CD4-positive, alpha-beta memory T cell (primary cell): ENCODE results near the gene DAG1. TPM values are rescaled to one million over a fixed set of nuclear protein-coding genes. Genes with fewer than 3 reads are reported as not detected.
A peak's percentile ranks its signal among the peaks of the same experiment; 100 is the strongest.

ENCODE experiments used
- CTCF ChIA-PET: fragments of 350-600 bp; sonication (Branson Sonifier 250); formaldehyde crosslinking; loops from one replicate; lab custom pipeline; 2021; ENCODE audit warnings: inconsistent platforms; ENCODE audit not compliant: partially characterized antibody; lab: Charles Lee
- POLR2A ChIA-PET: fragments of 350-600 bp; sonication (Branson Sonifier 250); formaldehyde crosslinking; loops from one replicate; lab custom pipeline; 2021; ENCODE audit not compliant: partially characterized antibody; lab: Charles Lee
- DNase-seq, 5 donors: peaks; one replicate each; pipeline versions ENCODE4 v3.0.0 to v3.0.0-alpha.2; 2020 to 2022; ENCODE audit warnings: mixed read lengths in 1 of 5
- H3K27ac ChIP-seq: one replicate; pipeline ENCODE4 v1.7.0; 2013; ENCODE audit warnings: low read depth, low read length
- H3K27me3 ChIP-seq: 2 replicates; pipeline ENCODE4 v1.7.0; 2013; ENCODE audit warnings: mild to moderate bottlenecking, low read length, moderate library complexity; ENCODE audit not compliant: insufficient read depth
- H3K36me3 ChIP-seq: 2 replicates; pipeline ENCODE4 v1.7.0; 2013; ENCODE audit warnings: mild to moderate bottlenecking, low read length, moderate library complexity; ENCODE audit not compliant: insufficient read depth
- H3K4me1 ChIP-seq: 2 replicates; pipeline ENCODE4 v1.7.0; 2013; ENCODE audit warnings: mild to moderate bottlenecking, low read length, moderate library complexity; ENCODE audit not compliant: insufficient read depth
- H3K4me3 ChIP-seq, 2 donors: one replicate each; pipeline ENCODE4 v1.7.0; 2013; ENCODE audit warnings: low read length in 2 of 2, mild to moderate bottlenecking in 1 of 2
- H3K9me3 ChIP-seq, 2 donors: one replicate each; pipeline ENCODE4 v1.7.0; 2013; ENCODE audit warnings: low read length in 2 of 2, control low read depth in 1 of 2; ENCODE audit not compliant: control insufficient read depth in 1 of 2
- H3K27ac Mint-ChIP-seq, 7 donors: one replicate each; pipeline ENCODE4 v1.8.0; 2020 to 2021; ENCODE audit warnings: mixed read lengths in 7 of 7, mild to moderate bottlenecking in 6 of 7, inconsistent platforms in 3 of 7, moderate library complexity in 3 of 7
- H3K27me3 Mint-ChIP-seq, 2 donors: one replicate each; pipeline ENCODE4 v1.8.0; 2020 to 2021; ENCODE audit warnings: mixed read lengths in 2 of 2
- H3K36me3 Mint-ChIP-seq, 2 donors: one replicate each; pipeline ENCODE4 v1.8.0; 2020 to 2021; ENCODE audit warnings: mixed read lengths in 2 of 2, inconsistent platforms in 1 of 2, mild to moderate bottlenecking in 1 of 2
- H3K4me1 Mint-ChIP-seq, 4 donors: one replicate each; pipeline ENCODE4 v1.8.0; 2020 to 2021; ENCODE audit warnings: mixed read lengths in 4 of 4, mild to moderate bottlenecking in 1 of 4
- H3K4me3 Mint-ChIP-seq, 8 donors: one replicate each; pipeline ENCODE4 v1.8.0; 2020 to 2021; ENCODE audit warnings: mixed read lengths in 8 of 8, mild to moderate bottlenecking in 7 of 8, moderate library complexity in 6 of 8, inconsistent platforms in 3 of 8
- H3K9me3 Mint-ChIP-seq, 8 donors: one replicate each; pipeline ENCODE4 v1.8.0; 2020 to 2021; ENCODE audit warnings: mixed read lengths in 8 of 8, mild to moderate bottlenecking in 5 of 8, inconsistent platforms in 3 of 8, moderate library complexity in 1 of 8
- intact Hi-C: fragments of 100-400 bp; cut with micrococcal nuclease; formaldehyde crosslinking; loops from one replicate; pipeline ENCODE4 v1.15.1; 2023
- polyA plus RNA-seq, 2 donors: library from polyadenylated mRNA; unstranded; fragments of 300-500 nt; fragmentation: Illumina TruSeq; gene quantifications; one replicate each; pipeline ENCODE4 v1.2.3, GENCODE V29; 2021
- total RNA-seq, 2 experiments: library from RNA; stranded (reverse); gene quantifications; one replicate each; pipeline ENCODE4 v1.2.3, GENCODE V29; 2021

DAG1 gene
- total and polyA plus RNA-seq, 4 experiments from 2014 or later = 2.7 to 18.0 (median 10.2) TPM

DNA sequence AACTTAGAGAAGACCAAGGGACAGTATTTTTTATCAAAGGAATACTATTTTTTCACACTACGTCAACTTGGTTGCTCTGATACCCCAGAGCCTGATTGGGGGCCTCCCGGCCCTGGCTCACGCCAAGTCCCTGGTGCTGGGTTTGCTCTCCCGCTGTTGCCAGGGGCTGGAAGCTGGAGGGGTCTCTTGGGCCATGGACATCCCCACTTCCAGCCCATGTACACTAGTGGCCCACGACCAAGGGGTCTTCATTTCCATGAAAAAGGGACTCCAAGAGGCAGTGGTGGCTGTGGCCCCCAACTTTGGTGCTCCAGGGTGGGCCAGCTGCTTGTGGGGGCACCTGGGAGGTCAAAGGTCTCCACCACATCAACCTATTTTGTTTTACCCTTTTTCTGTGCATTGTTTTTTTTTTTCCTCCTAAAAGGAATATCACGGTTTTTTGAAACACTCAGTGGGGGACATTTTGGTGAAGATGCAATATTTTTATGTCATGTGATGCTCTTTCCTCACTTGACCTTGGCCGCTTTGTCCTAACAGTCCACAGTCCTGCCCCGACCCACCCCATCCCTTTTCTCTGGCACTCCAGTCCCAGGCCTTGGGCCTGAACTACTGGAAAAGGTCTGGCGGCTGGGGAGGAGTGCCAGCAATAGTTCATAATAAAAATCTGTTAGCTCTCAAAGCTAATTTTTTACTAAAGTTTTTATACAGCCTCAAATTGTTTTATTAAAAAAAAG is 63.9 kb downstream of the DAG1 start:
- no peaks in the 10 kb centered on the region for H3K9me3 ChIP-seq
- no peak overlapping the region for H3K4me3 ChIP-seq
- H3K27ac Mint-ChIP-seq = no peak overlapping the region
- intact Hi-C loops = no loop called here
- H3K36me3 ChIP-seq = peaks cover 22% of the 10 kb centered on the region
- no peak overlapping the region for H3K4me3 Mint-ChIP-seq
- no peaks in the 10 kb centered on the region for H3K27me3 ChIP-seq
- no peaks in the 10 kb centered on the region for H3K27me3 Mint-ChIP-seq
- CTCF ChIA-PET = interaction anchor here (0.6 to 1.3 kb wide), 3 partner anchors 138 to 203 kb away, joined by 3 to 4 read pairs (median 4); no protein-coding TSS in a partner anchor
- DNase-seq = no peak
- peaks cover 0 to 6% (median 0%) of the 10 kb centered on the region in 4 donors for H3K4me1 Mint-ChIP-seq
- no peaks in the 10 kb centered on the region for H3K4me1 ChIP-seq
- H3K9me3 Mint-ChIP-seq = no peaks in the 10 kb centered on the region
- H3K27ac ChIP-seq = no peak overlapping the region
- POLR2A ChIA-PET = no interaction called here
- H3K36me3 Mint-ChIP-seq = peaks cover 18 to 35% of the 10 kb centered on the region in 2 donors

DNA sequence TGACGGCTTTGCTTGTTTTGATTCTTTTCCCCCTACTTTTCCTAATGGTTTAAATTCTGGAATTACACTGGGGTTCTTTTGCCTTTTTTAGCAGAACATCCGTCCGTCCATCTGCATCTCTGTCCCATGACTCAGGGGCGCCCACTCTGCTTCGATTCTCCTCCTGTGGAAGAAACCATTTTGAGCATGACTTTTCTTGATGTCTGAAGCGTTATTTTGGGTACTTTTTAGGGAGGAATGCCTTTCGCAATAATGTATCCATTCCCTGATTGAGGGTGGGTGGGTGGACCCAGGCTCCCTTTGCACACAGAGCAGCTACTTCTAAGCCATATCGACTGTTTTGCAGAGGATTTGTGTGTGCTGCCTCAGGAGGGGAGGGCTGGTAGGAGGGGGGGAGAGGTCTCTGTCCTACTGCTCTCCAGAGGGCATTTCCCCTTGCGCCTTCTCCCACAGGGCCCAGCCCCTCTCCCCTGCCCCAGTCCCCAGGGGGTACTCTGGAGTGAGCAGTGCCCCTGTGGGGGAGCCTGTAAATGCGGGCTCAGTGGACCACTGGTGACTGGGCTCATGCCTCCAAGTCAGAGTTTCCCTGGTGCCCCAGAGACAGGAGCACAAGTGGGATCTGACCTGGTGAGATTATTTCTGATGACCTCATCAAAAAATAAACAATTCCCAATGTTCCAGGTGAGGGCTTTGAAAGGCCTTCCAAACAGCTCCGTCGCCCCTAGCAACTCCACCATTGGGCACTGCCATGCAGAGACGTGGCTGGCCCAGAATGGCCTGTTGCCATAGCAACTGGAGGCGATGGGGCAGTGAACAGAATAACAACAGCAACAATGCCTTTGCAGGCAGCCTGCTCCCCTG is 64.7 kb downstream of the DAG1 start:
- intact Hi-C loops = no loop called here
- no peaks in the 10 kb centered on the region for H3K27me3 Mint-ChIP-seq
- H3K4me1 ChIP-seq = peaks cover 3% of the 10 kb centered on the region
- H3K36me3 Mint-ChIP-seq = peaks cover 18 to 32% of the 10 kb centered on the region in 2 donors
- H3K27ac Mint-ChIP-seq = no peak overlapping the region
- CTCF ChIA-PET = no interaction called here
- no peaks in the 10 kb centered on the region for H3K9me3 ChIP-seq
- peaks cover 22% of the 10 kb centered on the region for H3K36me3 ChIP-seq
- H3K4me3 Mint-ChIP-seq = no peak overlapping the region
- H3K4me1 Mint-ChIP-seq = peaks cover 0 to 7% (median 2%) of the 10 kb centered on the region in 4 donors
- no peak overlapping the region for H3K27ac ChIP-seq
- POLR2A ChIA-PET = no interaction called here
- H3K27me3 ChIP-seq = no peaks in the 10 kb centered on the region
- H3K4me3 ChIP-seq = no peak overlapping the region
- no peaks in the 10 kb centered on the region for H3K9me3 Mint-ChIP-seq
- DNase-seq = no peak

DNA sequence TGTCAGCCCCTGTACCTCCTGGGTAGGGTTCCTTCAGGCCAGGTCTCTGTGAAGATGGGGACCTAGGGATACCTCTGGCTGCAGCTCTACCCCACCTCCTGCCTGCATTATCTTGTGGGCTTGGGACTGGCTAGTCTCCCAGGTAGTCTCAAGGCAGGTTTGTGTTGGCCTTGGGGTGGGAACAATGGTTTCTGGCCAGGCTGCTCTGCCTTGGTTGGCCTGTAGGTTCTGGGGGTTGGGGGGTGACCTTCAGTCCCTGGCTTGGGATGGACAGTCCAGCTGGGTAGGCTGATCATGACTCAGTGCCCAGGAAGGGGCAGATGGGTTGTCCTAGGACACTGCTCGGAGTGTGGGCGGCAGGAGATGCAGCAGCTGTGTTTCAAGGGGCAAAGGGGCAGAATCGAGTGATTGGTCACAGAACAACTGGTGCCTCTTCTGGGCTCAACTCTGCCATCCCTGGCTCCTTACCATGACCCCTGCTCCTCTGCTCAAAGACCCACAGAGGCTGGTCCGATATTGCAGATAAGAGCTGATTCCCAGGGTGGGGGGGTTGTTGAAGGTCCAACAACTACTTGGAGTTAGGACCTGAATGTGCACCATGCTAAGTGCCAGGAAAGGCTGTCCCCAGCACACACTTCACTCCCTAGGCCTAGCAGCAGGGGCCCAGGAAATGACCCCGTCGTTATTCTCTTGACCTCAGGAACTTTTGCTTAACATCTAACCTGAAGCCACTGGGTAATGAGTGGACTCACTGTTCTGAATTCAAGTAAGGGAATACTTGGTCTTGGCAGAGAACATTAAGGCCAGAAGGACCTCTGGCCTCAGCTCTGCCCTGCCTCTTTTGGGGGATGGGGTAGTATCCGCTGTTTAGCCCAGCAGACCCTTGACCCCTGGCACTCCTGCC is 66.2 kb downstream of the DAG1 start:
- DNase-seq = no peak
- H3K9me3 Mint-ChIP-seq = no peaks in the 10 kb centered on the region
- H3K36me3 Mint-ChIP-seq = peaks cover 6 to 19% of the 10 kb centered on the region in 2 donors
- peaks cover 11% of the 10 kb centered on the region for H3K4me1 ChIP-seq
- no peaks in the 10 kb centered on the region for H3K27me3 ChIP-seq
- H3K9me3 ChIP-seq = no peaks in the 10 kb centered on the region
- CTCF ChIA-PET = interaction anchor here (1.0 to 6.4 kb wide), 6 partner anchors 10 to 303 kb away, joined by 3 to 319 read pairs (median 8); no protein-coding TSS in a partner anchor
- no peaks in the 10 kb centered on the region for H3K27me3 Mint-ChIP-seq
- peaks cover 2 to 8% (median 4%) of the 10 kb centered on the region in 4 donors for H3K4me1 Mint-ChIP-seq
- H3K4me3 ChIP-seq = no peak overlapping the region
- H3K27ac Mint-ChIP-seq = peak overlapping the region in 1 of 7 donors; percentile 17
- no peak overlapping the region for H3K27ac ChIP-seq
- no peak overlapping the region for H3K4me3 Mint-ChIP-seq
- POLR2A ChIA-PET = interaction anchor here (0.5 to 5.6 kb wide), 3 partner anchors 15 to 204 kb away, joined by 3 to 85 read pairs (median 7); partner anchors contain the start of gene APEH
- intact Hi-C loops = no loop called here
- peaks cover 17% of the 10 kb centered on the region for H3K36me3 ChIP-seq

DNA sequence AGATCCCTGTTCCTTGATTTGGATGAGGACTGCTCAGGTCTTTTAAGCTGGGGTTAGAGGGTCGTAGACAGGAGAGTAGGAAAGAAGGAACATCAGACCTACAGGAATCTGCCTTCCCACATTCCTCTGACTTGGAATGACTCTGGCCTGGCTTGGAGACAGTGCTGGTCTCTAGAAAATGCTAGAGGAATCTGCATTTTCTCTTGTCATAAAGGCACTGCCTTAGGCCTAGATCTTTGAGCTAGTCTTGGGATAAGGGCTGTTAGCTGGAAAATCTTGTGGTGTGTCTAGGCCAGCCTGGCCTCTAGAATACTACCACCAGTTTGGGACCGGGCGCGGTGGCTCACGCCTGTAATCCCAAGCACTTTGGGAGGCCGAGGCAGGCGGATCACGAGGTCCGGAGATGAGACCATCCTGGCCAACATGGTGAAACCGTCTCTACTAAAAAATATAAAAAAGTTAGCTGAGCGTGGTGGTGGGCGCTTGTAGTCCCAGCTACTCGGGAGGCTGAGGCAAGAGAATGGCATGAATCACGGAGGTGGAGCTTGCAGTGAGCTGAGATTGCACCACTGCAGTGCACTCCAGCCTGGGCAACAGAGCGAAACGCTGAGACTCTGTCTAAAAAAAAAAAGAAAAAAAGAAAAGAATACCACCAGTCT is 66.9 kb downstream of the DAG1 start:
- H3K4me3 ChIP-seq = no peak overlapping the region
- Mint-ChIP-seq H3K27ac (no peak overlapping the region), H3K36me3 (peaks cover 1 to 11% of the 10 kb centered on the region in 2 donors), H3K4me1 (peaks cover 2 to 8% (median 4%) of the 10 kb centered on the region in 4 donors), H3K9me3 (no peaks in the 10 kb centered on the region), H3K27me3 (no peaks in the 10 kb centered on the region), H3K4me3 (no peak overlapping the region)
- no peak for DNase-seq
- ChIA-PET CTCF (interaction anchor here (0.9 to 6.4 kb wide), 7 partner anchors 9 to 302 kb away, joined by 3 to 319 read pairs (median 7); no protein-coding TSS in a partner anchor), POLR2A (interaction anchor here (1.1 to 5.6 kb wide), 2 partner anchors 14 to 135 kb away, joined by 7 to 85 read pairs; partner anchors contain the start of gene APEH)
- no peaks in the 10 kb centered on the region for H3K27me3 ChIP-seq
- no peak overlapping the region for H3K27ac ChIP-seq
- peaks cover 9% of the 10 kb centered on the region for H3K36me3 ChIP-seq
- no peaks in the 10 kb centered on the region for H3K9me3 ChIP-seq
- peaks cover 11% of the 10 kb centered on the region for H3K4me1 ChIP-seq
- intact Hi-C loops = no loop called here

DNA sequence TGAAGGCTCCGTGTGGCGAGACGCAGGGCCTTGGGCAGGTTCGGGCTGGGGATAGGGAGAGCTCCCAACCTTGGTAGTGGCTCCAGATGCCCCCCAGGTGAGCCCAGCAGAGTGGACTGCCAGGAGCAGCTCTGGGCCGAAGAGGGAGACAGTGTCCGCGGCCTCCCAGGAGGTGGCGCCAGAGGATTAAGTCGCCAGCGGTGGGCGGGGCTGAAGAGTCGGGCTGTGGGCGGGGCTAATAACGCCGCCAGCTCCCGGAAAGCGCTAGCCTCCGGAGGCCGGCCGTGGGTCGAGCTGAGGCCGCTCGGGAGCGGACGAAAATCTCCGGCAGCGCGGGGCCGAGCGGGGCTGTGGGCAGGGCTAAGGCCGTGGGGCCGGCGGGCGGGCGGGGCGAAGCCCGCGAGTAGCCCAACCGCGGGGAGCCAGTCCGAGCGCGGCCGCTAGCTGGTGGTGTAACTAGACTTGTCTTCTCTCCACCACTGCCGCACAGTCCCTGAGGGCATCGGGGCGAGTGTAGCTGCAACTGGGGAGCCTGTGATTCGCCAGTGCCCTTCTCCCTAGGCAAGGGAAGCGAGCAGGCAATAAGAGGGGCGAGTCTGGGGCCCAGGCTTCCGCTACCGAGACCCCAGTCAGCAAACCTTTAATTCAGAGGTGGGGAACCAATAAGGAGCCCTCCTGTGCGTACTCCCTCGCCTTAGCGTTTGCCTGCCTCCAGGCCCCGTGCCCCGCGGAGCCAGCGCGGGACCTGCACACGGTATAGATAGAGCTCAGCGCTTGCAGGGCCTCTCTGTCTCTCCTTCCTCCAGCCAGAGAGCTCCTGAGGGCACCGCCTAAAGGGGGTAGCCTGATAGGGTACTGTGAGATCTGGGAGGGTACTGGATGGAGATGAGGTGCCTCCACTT is 69.8 kb downstream of the DAG1 start:
- peak overlapping the region; percentile 71 to 87 (median 82) for H3K4me3 Mint-ChIP-seq
- peak overlapping the region in 6 of 7 donors; percentile 48 to 83 (median 56) for H3K27ac Mint-ChIP-seq
- intact Hi-C loops = loop anchor here (1.0 kb wide), 1 partner anchor 299 kb away; no protein-coding TSS in a partner anchor
- H3K27ac ChIP-seq = peak overlapping the region; percentile 64
- no peaks in the 10 kb centered on the region for H3K9me3 ChIP-seq
- H3K27me3 ChIP-seq = no peaks in the 10 kb centered on the region
- H3K9me3 Mint-ChIP-seq = no peaks in the 10 kb centered on the region
- ChIA-PET POLR2A (interaction anchor here (0.6 to 5.6 kb wide), 16 partner anchors 9 to 400 kb away, joined by 3 to 85 read pairs (median 6); partner anchors contain the start of genes AMIGO3, APEH, BSN and DAG1), CTCF (interaction anchor here (0.6 to 6.4 kb wide), 50 partner anchors 9 to 643 kb away, joined by 3 to 319 read pairs (median 4); partner anchors contain the start of genes AMIGO3, BSN, GMPPB and UBA7)
- peak overlapping the region; percentile 61 to 64 for H3K4me3 ChIP-seq
- peaks cover 4 to 5% of the 10 kb centered on the region in 2 donors for H3K27me3 Mint-ChIP-seq
- no peaks in the 10 kb centered on the region for H3K36me3 ChIP-seq
- peak; percentile 85 to 90 (median 86) for DNase-seq
- no peaks in the 10 kb centered on the region for H3K36me3 Mint-ChIP-seq
- H3K4me1 ChIP-seq = peaks cover 11% of the 10 kb centered on the region
- peaks cover 2 to 8% (median 4%) of the 10 kb centered on the region in 4 donors for H3K4me1 Mint-ChIP-seq
